Vagina (tissue), 2 donors: ENCODE measurements around the gene SGF29.

ENCODE experiments used
- POLR2A ChIP-seq, 2 donors: fragments of 450-650 bp; IDR thresholded peaks; one replicate each; pipeline ENCODE4 v1.6.1; 2017; ENCODE audit warnings: antibody characterized with exemption in 2 of 2, mild to moderate bottlenecking in 2 of 2, moderate library complexity in 2 of 2
- TF ChIP-seq, protein P1 (sequence below), 3 experiments: fragments of 450-650 bp in 2 of 3; fragments of 200-600 bp in 1 of 3; sonication (generic) in 1 of 3; IDR thresholded peaks; one replicate each; pipeline ENCODE4 v1.5.1; 2017 to 2019; ENCODE audit warnings: antibody characterized with exemption in 3 of 3, mild to moderate bottlenecking in 2 of 3, moderate library complexity in 2 of 3

DNA sequence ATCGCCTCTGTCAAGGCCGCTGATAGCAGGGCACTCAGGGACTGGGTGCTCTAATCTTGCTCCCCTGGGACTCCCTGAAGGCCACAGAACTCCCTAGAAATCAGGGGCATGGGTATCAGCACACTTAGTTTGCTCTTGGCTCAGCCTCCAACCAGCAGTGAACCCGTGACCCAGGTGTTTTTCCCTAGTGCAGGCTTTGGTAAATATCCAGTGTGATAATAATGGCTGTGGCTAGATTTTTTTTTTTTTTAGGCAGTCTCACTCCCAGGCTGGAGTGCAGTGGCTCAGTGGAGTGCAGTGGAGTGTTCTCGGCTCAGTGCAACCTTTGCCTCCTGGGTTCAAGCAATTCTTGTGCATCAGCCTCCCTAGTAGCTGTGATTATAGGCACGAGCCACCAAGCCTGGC, 25.3 kb upstream of the SGF29 start:
- TF ChIP-seq, protein P1, sequence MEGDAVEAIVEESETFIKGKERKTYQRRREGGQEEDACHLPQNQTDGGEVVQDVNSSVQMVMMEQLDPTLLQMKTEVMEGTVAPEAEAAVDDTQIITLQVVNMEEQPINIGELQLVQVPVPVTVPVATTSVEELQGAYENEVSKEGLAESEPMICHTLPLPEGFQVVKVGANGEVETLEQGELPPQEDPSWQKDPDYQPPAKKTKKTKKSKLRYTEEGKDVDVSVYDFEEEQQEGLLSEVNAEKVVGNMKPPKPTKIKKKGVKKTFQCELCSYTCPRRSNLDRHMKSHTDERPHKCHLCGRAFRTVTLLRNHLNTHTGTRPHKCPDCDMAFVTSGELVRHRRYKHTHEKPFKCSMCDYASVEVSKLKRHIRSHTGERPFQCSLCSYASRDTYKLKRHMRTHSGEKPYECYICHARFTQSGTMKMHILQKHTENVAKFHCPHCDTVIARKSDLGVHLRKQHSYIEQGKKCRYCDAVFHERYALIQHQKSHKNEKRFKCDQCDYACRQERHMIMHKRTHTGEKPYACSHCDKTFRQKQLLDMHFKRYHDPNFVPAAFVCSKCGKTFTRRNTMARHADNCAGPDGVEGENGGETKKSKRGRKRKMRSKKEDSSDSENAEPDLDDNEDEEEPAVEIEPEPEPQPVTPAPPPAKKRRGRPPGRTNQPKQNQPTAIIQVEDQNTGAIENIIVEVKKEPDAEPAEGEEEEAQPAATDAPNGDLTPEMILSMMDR (IDR thresholded peaks at IDR 0.05) = no peak
- no peak for TF ChIP-seq POLR2A (IDR thresholded peaks at IDR 0.05)
